Thoracic aorta (tissue), 2 donors: ENCODE data around the gene GCM1. TPM values are rescaled to one million over a fixed set of nuclear protein-coding genes. Genes with fewer than 3 reads are reported as not detected.

Source experiments
- ATAC-seq: fragments of 150-250 bp; one replicate; pipeline ENCODE4 v1.8.0; 2017; ENCODE audit warnings: low read depth; ENCODE audit not compliant: insufficient number of reproducible peaks, low FRiP score
- DNase-seq: peaks from one replicate; pipeline ENCODE4 v3.0.0-alpha.2; 2020; ENCODE audit warnings: low spot score
- H3K27ac ChIP-seq, 2 donors: fragments of 200-600 bp; sonication (generic); 1 replicate in 1 of 2; 2 replicates in 1 of 2; pipeline ENCODE4 v1.5.1; 2016; ENCODE audit warnings: mild to moderate bottlenecking in 2 of 2, moderate library complexity in 2 of 2
- H3K27me3 ChIP-seq: fragments of 200-600 bp; sonication (generic); replicated peaks from 2 replicates; pipeline ENCODE4 v1.6.0; 2016; ENCODE audit warnings: mild to moderate bottlenecking; ENCODE audit not compliant: insufficient read depth
- H3K36me3 ChIP-seq: fragments of 200-600 bp; sonication (generic); one replicate; pipeline ENCODE4 v1.5.1; 2016
- H3K4me1 ChIP-seq, 2 donors: fragments of 200-600 bp; sonication (generic); 1 replicate in 1 of 2; 2 replicates in 1 of 2; pipeline versions ENCODE4 v1.5.1 to v1.6.0; 2016; ENCODE audit warnings: low read depth in 2 of 2, mild to moderate bottlenecking in 1 of 2; ENCODE audit not compliant: control insufficient read depth in 1 of 2
- H3K4me3 ChIP-seq: fragments of 200-600 bp; sonication (generic); 2 replicates; pipeline ENCODE4 v1.5.1; 2016; ENCODE audit warnings: mild to moderate bottlenecking
- H3K9me3 ChIP-seq: fragments of 200-600 bp; sonication (generic); 2 replicates; pipeline ENCODE4 v1.5.1; 2016
- total RNA-seq, 2 donors: library from RNA; depleted of rRNA; stranded (reverse); fragments of >200 nt; gene quantifications; one replicate each; pipeline versions ENCODE4 v1.1.0 to v1.2.3, GENCODE V29; 2016
- TF ChIP-seq, protein P1 (sequence below): fragments of 200-600 bp; sonication (generic); IDR thresholded peaks from one replicate; pipeline ENCODE4 v1.5.1; 2019; ENCODE audit warnings: antibody characterized with exemption

Gene GCM1
- total RNA-seq, 2 donors from 2014 or later = not detected

DNA sequence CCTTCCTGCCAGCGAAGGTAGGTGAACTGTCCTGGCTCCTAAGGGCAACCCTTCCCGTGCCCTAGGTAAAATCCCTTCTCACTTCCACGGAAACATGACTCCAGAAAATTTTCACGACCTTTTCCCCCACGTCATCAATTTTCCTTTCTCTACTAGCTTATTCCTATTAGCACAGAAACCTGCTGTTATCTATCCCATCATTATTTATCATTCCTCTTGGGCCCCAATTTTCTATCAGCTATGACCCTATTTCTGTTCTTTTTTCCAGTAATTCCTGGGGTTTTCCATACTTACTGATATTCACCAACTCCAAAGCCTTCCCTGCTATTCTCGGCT is 23.8 kb upstream of the GCM1 start:
- TF ChIP-seq, protein P1, sequence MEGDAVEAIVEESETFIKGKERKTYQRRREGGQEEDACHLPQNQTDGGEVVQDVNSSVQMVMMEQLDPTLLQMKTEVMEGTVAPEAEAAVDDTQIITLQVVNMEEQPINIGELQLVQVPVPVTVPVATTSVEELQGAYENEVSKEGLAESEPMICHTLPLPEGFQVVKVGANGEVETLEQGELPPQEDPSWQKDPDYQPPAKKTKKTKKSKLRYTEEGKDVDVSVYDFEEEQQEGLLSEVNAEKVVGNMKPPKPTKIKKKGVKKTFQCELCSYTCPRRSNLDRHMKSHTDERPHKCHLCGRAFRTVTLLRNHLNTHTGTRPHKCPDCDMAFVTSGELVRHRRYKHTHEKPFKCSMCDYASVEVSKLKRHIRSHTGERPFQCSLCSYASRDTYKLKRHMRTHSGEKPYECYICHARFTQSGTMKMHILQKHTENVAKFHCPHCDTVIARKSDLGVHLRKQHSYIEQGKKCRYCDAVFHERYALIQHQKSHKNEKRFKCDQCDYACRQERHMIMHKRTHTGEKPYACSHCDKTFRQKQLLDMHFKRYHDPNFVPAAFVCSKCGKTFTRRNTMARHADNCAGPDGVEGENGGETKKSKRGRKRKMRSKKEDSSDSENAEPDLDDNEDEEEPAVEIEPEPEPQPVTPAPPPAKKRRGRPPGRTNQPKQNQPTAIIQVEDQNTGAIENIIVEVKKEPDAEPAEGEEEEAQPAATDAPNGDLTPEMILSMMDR = no peak
- Histone ChIP-seq H3K27ac (no peak overlapping the region), H3K27me3 (no peaks in the 10 kb centered on the region), H3K36me3 (no peaks in the 10 kb centered on the region), H3K4me3 (no peak overlapping the region), H3K4me1 (no peaks in the 10 kb centered on the region), H3K9me3 (no peaks in the 10 kb centered on the region)
- no peak for ATAC-seq
- no peak for DNase-seq

- peak; percentile 62 for ATAC-seq
- Histone ChIP-seq H3K27me3 (no peaks in the 10 kb centered on the region), H3K9me3 (no peaks in the 10 kb centered on the region), H3K27ac (no peak overlapping the region), H3K4me1 (no peaks in the 10 kb centered on the region), H3K36me3 (no peaks in the 10 kb centered on the region), H3K4me3 (no peak overlapping the region)
- TF ChIP-seq, protein P1 = peak; percentile 100
- DNase-seq = peak; percentile 63
Observed at GRCh38 chr6:53171605-53172467, 23.2 kb upstream of the GCM1 start.

DNA sequence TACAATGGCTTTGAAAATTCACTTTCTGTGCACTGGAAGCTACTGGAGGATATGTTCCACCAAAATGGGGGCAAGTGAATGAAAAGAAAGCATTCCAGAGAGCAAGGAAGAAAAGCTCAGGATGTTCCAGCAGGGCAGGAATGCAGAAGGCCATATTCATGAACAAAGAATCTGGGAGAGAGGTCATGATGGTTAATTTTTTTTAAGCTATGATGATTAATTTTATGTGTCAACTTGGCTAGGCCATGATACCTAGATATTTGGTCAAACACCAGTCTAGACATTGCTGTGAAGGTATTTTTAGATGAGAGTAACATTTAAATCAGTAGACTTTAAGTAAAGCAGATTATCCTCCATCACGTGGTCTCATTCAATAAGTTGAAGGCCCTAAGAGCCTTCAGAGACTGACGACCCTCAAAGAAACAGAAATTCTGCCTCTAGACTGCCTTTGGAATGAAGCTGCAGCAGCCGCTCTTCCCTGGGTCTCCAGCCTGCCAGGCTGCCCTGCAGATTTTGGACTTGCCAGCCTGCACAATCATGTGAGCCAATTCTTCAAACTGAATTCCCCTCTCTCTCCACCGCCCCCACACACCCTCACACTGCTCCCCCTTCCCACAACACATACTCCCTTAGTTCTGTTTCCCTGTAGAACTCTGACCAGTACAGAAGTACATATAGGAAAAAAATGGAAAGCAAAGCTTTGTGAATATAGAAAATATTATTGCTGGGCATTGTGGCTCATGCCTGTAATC is 20.1 kb upstream of the GCM1 start:
- TF ChIP-seq, protein P1 = no peak
- Histone ChIP-seq H3K27ac (no peak overlapping the region), H3K36me3 (no peaks in the 10 kb centered on the region), H3K4me1 (no peaks in the 10 kb centered on the region), H3K9me3 (no peaks in the 10 kb centered on the region), H3K27me3 (no peaks in the 10 kb centered on the region), H3K4me3 (no peak overlapping the region)
- no peak for ATAC-seq
- no peak for DNase-seq

DNA sequence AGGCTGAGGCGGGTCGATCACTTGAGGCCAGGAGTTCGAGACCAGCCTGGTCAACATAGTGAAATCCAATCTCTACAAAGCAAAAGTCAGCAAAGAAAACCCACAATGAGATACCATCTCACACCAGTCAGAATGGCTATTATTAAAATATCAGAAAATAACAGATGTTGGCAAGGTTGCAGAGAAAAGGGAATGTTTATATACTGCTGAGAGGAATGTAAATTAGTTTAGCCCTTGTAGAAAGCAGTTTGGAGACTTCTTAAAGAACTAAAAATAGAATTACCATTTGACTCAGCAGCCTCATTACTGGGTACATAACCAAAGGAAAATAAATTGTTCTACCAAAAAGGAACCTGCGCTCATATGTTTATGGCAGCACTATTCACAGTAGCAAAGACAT is 16.7 kb upstream of the GCM1 start:
- H3K27ac ChIP-seq = no peak overlapping the region
- no peaks in the 10 kb centered on the region for H3K36me3 ChIP-seq
- DNase-seq = no peak
- no peak for ATAC-seq
- H3K27me3 ChIP-seq = no peaks in the 10 kb centered on the region
- no peak overlapping the region for H3K4me3 ChIP-seq
- TF ChIP-seq, protein P1 = no peak
- H3K4me1 ChIP-seq = no peaks in the 10 kb centered on the region
- no peaks in the 10 kb centered on the region for H3K9me3 ChIP-seq

GRCh38 chr6:53162606-53163005 is 14.0 kb upstream of the GCM1 start:
- TF ChIP-seq, protein P1 = no peak
- ATAC-seq (no peak), DNase-seq (no peak)
- Histone ChIP-seq H3K27me3 (no peaks in the 10 kb centered on the region), H3K4me3 (no peak overlapping the region), H3K36me3 (no peaks in the 10 kb centered on the region), H3K27ac (no peak overlapping the region), H3K4me1 (no peaks in the 10 kb centered on the region), H3K9me3 (no peaks in the 10 kb centered on the region)
